ENCODE results near the gene CREB3L4. TPM values are rescaled to one million over a fixed set of nuclear protein-coding genes. Genes with fewer than 3 reads are reported as not detected.

Gene CREB3L4
- total and polyA plus RNA-seq, 2 of the 4 experiments (the other 2 are of a cell fraction), result 6.5 to 9.8 TPM

- H3K9me1 ChIP-seq (ENCODE audit: insufficient read depth, low read length), result 0 out of 2 replicates have a peak, but pooled peaks cover 9% of the 10 kb centered on the region
- no peak overlapping the region for H2BK20ac ChIP-seq (ENCODE audit: low read depth, low read length)
- H3K4me3 ChIP-seq (ENCODE audit: insufficient read depth, low read depth, low read length), result peak overlapping the region; percentile 89
- BruUV-seq (replicated peaks), result no TSS peak
- peaks cover 46% of the 10 kb centered on the region for H4K20me1 ChIP-seq (ENCODE audit: insufficient read depth, low read length)
- no peaks in the 10 kb centered on the region for H3K27me3 ChIP-seq (ENCODE audit: control insufficient read depth, insufficient read depth, low read length)
- H2BK15ac ChIP-seq (ENCODE audit: low read depth, low read length), result no peak overlapping the region
- in situ Hi-C loops (cut with MboI; ENCODE audit: low sequenced_read_pairs), result no loop called here
- ChIA-PET POLR2A (ENCODE audit: unreplicated experiment) (no interaction called here), CTCF (interaction anchor here (0.5 to 1.3 kb wide), 2 partner anchors 11 to 121 kb away, joined by 3 to 4 read pairs; no protein-coding TSS in a partner anchor)
- no peak overlapping the region for H2BK120ac ChIP-seq (ENCODE audit: low read depth, low read length)
- intact Hi-C loops (cut with micrococcal nuclease), result loop anchor here (2.0 to 10.0 kb wide), 3 partner anchors 39 to 127 kb away; no protein-coding TSS in a partner anchor
- H3K4me2 ChIP-seq (ENCODE audit: low read depth, low read length), result peak overlapping the region; percentile 82
- peaks cover 11% of the 10 kb centered on the region for H3K4me1 ChIP-seq (ENCODE audit: control insufficient read depth, insufficient read depth, low read length)
- peak overlapping the region; percentile 94 for H3K23ac ChIP-seq (ENCODE audit: low read depth, low read length)
- peak overlapping the region; percentile 41; the same call in 1 of the 2 replicates for H2AK5ac ChIP-seq (ENCODE audit: low read depth, low read length)
- DNase-seq, result no peak
- dilution Hi-C loops (cut with HindIII; ENCODE audit: low sequenced_read_pairs, unreplicated experiment), result loop anchor here (25.0 kb wide), 1 partner anchor 109 kb away; no protein-coding TSS in a partner anchor
- TF ChIP-seq USF2 (IDR thresholded peaks at IDR 0.05; ENCODE audit: low read depth, low read length) (no peak), POLR2A (IDR thresholded peaks at IDR 0.05; ENCODE audit: low read depth, low read length) (no peak), FOS (IDR thresholded peaks at IDR 0.05; ENCODE audit: low read depth, low read length) (no peak), MAZ (IDR thresholded peaks at IDR 0.05; ENCODE audit: borderline replicate concordance, low read depth, low read length) (no peak)
- H3K56ac ChIP-seq (ENCODE audit: extremely low read depth, insufficient read depth, low read length), result peak overlapping the region; percentile 72
- H4K5ac ChIP-seq (ENCODE audit: low read depth, low read length), result no peak overlapping the region
- H3K79me1 ChIP-seq (ENCODE audit: low read depth in 1 of 2, low read length in 2 of 2), result peaks cover 11 to 57% of the 10 kb centered on the region in 2 experiments; a peak in 3 of 4 replicates
- peak overlapping the region; percentile 94 for H2AK9ac ChIP-seq (replicated peaks; ENCODE audit: low read depth, low read length, poor library complexity)
- peak overlapping the region; percentile 62 for H3K14ac ChIP-seq (replicated peaks; ENCODE audit: low read depth, low read length)
- H2AFZ ChIP-seq (replicated peaks; ENCODE audit: low read length, poor library complexity), result peak overlapping the region; percentile 75
- H2BK5ac ChIP-seq (ENCODE audit: low read depth, low read length, poor library complexity, severe bottlenecking), result no peak overlapping the region
- no peak overlapping the region for H4K8ac ChIP-seq (ENCODE audit: low read depth in 2 of 2, low read length in 2 of 2)
- H3K4ac ChIP-seq (ENCODE audit: low read depth, low read length), result peak overlapping the region; percentile 63
- peak overlapping the region; percentile 64 for H3K9ac ChIP-seq (ENCODE audit: low read depth, low read length)
- no peak for ATAC-seq (ENCODE audit: low read depth)
- no peaks in the 10 kb centered on the region for H3K9me3 ChIP-seq (ENCODE audit: control insufficient read depth, insufficient read depth, low read length)
- peak overlapping the region; percentile 72 for H3K27ac ChIP-seq (ENCODE audit: insufficient read depth, low read length)
- no CpG with 5 or more reads among the region's 10 CpGs for WGBS, 2 experiments (ENCODE audit: extremely low coverage in 2 of 2, insufficient read length in 1 of 2)
- no peak overlapping the region for H4K91ac ChIP-seq (ENCODE audit: insufficient read depth, low read depth, low read length)
- no peaks in the 10 kb centered on the region for H3K36me3 ChIP-seq (ENCODE audit: control insufficient read depth, insufficient read depth, low read length)
- no peak overlapping the region for H3K18ac ChIP-seq (ENCODE audit: low read depth, low read length)
Measured at GRCh38 chr1:153921803-153922075, 46.0 kb upstream of the CREB3L4 start.
